ENCODE measurements around the gene METTL16. TPM values are rescaled to one million over a fixed set of nuclear protein-coding genes. Genes with fewer than 3 reads are reported as not detected.

Gene METTL16
- polyA plus RNA-seq, 1 experiment, result 16.9 TPM

DNA sequence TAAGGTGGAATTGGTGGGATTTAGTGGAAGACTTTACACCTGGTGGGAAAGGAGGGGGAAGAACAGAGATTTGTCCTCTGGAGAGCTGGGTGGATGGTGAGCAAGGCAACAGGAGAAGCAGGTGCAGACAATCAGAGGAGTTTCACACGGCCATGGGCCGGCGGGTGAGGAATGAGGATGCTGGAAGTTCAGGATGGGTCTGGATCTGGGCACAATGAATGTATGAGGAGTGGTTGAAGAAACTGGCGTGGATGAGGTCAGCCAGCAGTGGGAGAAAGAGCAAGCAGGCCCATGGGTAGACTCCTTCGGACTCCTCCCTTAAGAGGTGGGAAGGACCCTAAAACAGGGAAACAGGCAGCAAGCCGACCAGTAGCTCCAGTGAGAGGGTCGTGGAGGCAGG is 100.7 kb downstream of the METTL16 start:
- CTCF ChIA-PET, result interaction anchor here (1.2 to 10.2 kb wide), 2 partner anchors 28 to 57 kb away, joined by 4 to 320 read pairs; no protein-coding TSS in a partner anchor
- no peaks in the 10 kb centered on the region for H3K27me3 ChIP-seq (ENCODE audit: control insufficient read depth, insufficient read depth, low read length)
- DNase-seq (ENCODE audit: low read depth, low spot score), result no peak
- TF ChIP-seq, protein P1, sequence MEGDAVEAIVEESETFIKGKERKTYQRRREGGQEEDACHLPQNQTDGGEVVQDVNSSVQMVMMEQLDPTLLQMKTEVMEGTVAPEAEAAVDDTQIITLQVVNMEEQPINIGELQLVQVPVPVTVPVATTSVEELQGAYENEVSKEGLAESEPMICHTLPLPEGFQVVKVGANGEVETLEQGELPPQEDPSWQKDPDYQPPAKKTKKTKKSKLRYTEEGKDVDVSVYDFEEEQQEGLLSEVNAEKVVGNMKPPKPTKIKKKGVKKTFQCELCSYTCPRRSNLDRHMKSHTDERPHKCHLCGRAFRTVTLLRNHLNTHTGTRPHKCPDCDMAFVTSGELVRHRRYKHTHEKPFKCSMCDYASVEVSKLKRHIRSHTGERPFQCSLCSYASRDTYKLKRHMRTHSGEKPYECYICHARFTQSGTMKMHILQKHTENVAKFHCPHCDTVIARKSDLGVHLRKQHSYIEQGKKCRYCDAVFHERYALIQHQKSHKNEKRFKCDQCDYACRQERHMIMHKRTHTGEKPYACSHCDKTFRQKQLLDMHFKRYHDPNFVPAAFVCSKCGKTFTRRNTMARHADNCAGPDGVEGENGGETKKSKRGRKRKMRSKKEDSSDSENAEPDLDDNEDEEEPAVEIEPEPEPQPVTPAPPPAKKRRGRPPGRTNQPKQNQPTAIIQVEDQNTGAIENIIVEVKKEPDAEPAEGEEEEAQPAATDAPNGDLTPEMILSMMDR (IDR thresholded peaks at IDR 0.05; ENCODE audit: low read depth, low read length), result no peak
- H3K4me3 ChIP-seq (ENCODE audit: low read depth, low read length), result no peak overlapping the region
- POLR2A ChIA-PET, result interaction anchor here (0.6 kb wide), 1 partner anchor 1263 kb away, joined by 3 read pairs; no protein-coding TSS in a partner anchor
- H3K9me3 ChIP-seq (ENCODE audit: control insufficient read depth, insufficient read depth, low read length), result no peaks in the 10 kb centered on the region
- no peak overlapping the region for H3K27ac ChIP-seq (ENCODE audit: low read depth, low read length)

DNA sequence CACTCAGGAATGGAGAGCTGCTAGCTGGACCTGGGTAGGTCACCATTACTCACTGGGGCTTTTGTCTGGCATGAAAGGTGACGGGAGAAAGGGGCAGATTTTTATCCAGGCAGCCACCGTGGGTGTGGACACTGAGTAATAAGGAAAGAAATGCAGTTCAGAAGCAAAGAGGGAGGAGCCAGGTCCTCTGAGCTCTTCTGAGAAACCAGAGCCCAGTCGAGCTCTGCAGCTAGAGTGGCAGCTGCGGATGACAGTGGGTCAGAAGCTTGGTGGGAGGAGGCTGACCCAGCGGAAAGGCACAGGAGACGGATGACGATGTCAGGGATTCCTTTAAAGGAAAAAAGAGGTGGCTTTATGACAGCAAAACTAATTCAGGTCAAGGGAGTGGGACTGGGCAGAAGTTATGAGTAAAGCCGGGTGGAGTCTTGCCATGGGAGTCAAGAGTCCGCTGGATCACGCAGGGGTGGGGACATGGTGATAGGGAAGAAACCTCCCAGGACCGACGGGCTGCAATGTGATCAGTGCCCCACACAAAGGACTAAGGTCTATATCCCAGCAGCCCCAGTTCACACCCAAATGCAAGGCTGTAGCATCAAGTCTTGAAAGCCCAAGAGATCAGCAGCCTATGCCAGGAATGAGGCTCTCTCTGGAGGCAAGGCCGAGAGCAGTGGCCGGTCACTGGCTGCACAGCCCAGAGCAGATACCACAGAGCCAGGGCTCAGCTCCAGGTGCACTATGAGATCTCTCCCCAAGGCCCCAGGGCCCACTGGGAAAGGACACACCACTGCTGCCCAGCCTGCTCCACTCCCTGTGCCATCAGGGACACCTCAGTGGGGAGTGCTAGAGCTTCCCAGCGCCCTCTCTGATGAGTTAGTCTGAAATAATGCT is 104.5 kb downstream of the METTL16 start:
- Histone ChIP-seq H3K9me3 (ENCODE audit: control insufficient read depth, insufficient read depth, low read length) (no peaks in the 10 kb centered on the region), H3K27ac (ENCODE audit: low read depth, low read length) (peak overlapping the region; percentile 95), H3K27me3 (ENCODE audit: control insufficient read depth, insufficient read depth, low read length) (no peaks in the 10 kb centered on the region), H3K4me3 (ENCODE audit: low read depth, low read length) (no peak overlapping the region)
- TF ChIP-seq, protein P1 (IDR thresholded peaks at IDR 0.05; ENCODE audit: low read depth, low read length), result no peak
- CTCF ChIA-PET, result interaction anchor here (1.0 to 3.3 kb wide), 4 partner anchors 9 to 54 kb away, joined by 3 to 32 read pairs (median 14); no protein-coding TSS in a partner anchor
- DNase-seq (ENCODE audit: low read depth, low spot score), result no peak
- POLR2A ChIA-PET, result interaction anchor here (0.6 to 1.4 kb wide), 7 partner anchors 9 to 104 kb away, joined by 3 to 5 read pairs (median 3); partner anchors contain the start of genes SMG6 and SRR

DNA sequence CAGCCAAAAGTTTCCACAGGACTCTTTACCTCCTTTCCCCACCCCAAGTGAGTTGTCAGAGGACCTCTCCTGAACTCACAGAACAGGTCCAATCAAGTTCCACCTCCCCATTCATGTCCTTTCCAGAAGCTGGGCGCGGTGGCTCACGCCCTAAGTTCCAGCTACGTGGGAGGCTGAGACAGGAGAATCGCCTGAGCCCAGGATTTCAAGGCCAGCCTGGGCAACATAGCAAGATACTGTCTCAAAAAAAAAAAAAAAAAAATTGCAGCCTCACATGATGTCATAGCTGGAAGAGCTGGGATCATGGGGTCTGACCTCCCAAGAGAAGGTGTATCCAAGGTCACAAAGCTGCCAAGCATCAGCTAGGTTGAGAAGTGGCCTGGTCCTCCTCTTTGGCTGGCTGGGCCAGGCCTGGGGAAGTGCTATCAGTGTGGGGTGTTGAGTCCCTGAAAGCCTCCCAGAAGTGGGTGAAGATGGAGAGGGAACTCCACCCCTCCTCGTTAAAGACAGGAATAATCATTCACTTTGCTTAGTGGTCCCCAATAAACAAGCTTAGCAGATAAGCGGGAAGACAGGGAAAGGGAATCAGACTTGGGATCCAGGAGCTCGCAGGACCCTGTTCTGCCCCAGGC is 105.3 kb downstream of the METTL16 start:
- Histone ChIP-seq H3K27me3 (ENCODE audit: control insufficient read depth, insufficient read depth, low read length) (no peaks in the 10 kb centered on the region), H3K9me3 (ENCODE audit: control insufficient read depth, insufficient read depth, low read length) (no peaks in the 10 kb centered on the region; the same call in 1 of the 2 replicates), H3K27ac (ENCODE audit: low read depth, low read length) (peak overlapping the region; percentile 95), H3K4me3 (ENCODE audit: low read depth, low read length) (no peak overlapping the region)
- ChIA-PET POLR2A (interaction anchor here (0.6 to 1.4 kb wide), 6 partner anchors 10 to 103 kb away, joined by 3 to 5 read pairs (median 4); partner anchors contain the start of genes SMG6 and SRR), CTCF (interaction anchor here (0.6 to 3.3 kb wide), 4 partner anchors 9 to 515 kb away, joined by 3 to 32 read pairs (median 14); no protein-coding TSS in a partner anchor)
- TF ChIP-seq, protein P1 (IDR thresholded peaks at IDR 0.05; ENCODE audit: low read depth, low read length), result no peak
- DNase-seq (ENCODE audit: low read depth, low spot score), result no peak

DNA sequence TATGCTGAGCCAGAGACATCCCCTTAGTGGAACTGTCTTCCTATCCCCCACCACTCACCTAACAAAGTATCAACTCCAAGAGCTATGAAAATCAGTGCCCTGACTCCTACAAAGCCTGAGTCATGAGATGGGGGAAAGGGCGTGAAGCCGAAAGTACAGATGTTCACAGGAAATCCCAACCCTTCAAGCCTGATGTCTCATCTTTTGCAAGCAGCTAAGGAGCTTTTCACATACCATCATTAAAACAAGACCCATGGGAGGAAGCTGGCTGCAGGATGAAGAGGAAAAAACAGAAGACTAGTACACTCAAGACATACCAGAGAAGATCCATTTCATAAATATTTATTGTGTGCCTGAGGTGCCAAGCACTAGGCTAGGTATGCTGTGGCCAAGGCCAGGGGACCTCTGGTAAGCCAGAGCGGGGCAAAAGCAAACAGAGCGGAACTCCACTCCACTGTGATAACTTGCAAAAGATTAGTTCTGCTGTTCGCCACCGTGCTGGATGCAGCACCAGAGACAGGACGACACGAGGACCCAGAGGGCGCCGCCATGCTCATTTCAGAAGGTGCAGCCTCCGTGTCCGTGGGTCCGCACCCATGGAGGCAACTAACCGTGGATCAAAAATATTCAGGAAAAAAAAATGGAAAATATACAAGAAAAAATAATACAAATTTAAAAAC is 106.3 kb downstream of the METTL16 start:
- POLR2A ChIA-PET, result interaction anchor here (0.5 to 1.7 kb wide), 3 partner anchors 11 to 691 kb away, joined by 3 to 23 read pairs (median 5); no protein-coding TSS in a partner anchor
- H3K27ac ChIP-seq (ENCODE audit: low read depth, low read length), result peak overlapping the region; percentile 95
- DNase-seq (ENCODE audit: low read depth, low spot score), result peak; percentile 82
- H3K9me3 ChIP-seq (ENCODE audit: control insufficient read depth, insufficient read depth, low read length), result no peaks in the 10 kb centered on the region; the same call in 1 of the 2 replicates
- CTCF ChIA-PET, result interaction anchor here (1.9 to 3.1 kb wide), 2 partner anchors 10 to 23 kb away, joined by 12 to 18 read pairs; no protein-coding TSS in a partner anchor
- no peak overlapping the region for H3K4me3 ChIP-seq (ENCODE audit: low read depth, low read length)
- TF ChIP-seq, protein P1 (IDR thresholded peaks at IDR 0.05; ENCODE audit: low read depth, low read length), result no peak
- no peaks in the 10 kb centered on the region for H3K27me3 ChIP-seq (ENCODE audit: control insufficient read depth, insufficient read depth, low read length)
